Gastroesophageal sphincter (tissue), 3 donors: ENCODE results near the gene DGKI.

Experiments
- CTCF ChIP-seq, 4 experiments: fragments of 200-600 bp in 2 of 4; fragments of 450-650 bp in 2 of 4; sonication (generic) in 1 of 4; IDR thresholded peaks; one replicate each; pipeline ENCODE4 v1.5.1; 2017 to 2019; ENCODE audit warnings: antibody characterized with exemption in 4 of 4, mild to moderate bottlenecking in 2 of 4, moderate library complexity in 2 of 4
- POLR2A ChIP-seq, 2 donors: fragments of 450-650 bp; IDR thresholded peaks; one replicate each; pipeline ENCODE4 v1.6.1; 2017; ENCODE audit warnings: antibody characterized with exemption in 2 of 2, mild to moderate bottlenecking in 2 of 2, moderate library complexity in 1 of 2
- POLR2AphosphoS5 ChIP-seq: sonication (generic); formaldehyde crosslinking; IDR thresholded peaks from one replicate; pipeline ENCODE4 v1.6.1; 2017; ENCODE audit warnings: antibody characterized with exemption

GRCh38 chr7:137439829-137440825 is 406.6 kb downstream of the DGKI start:
- TF ChIP-seq CTCF (IDR thresholded peaks at IDR 0.05), result no peak
- no peak for TF ChIP-seq POLR2AphosphoS5
- TF ChIP-seq POLR2A (IDR thresholded peaks at IDR 0.05), result no peak
